Vagina (tissue), 2 donors: ENCODE results near the gene NTF3.

Source experiments
- CTCF ChIP-seq, 3 experiments: fragments of 450-650 bp in 2 of 3; fragments of 200-600 bp in 1 of 3; sonication (generic) in 1 of 3; IDR thresholded peaks; one replicate each; pipeline ENCODE4 v1.5.1; 2017 to 2019; ENCODE audit warnings: antibody characterized with exemption in 3 of 3, mild to moderate bottlenecking in 2 of 3, moderate library complexity in 2 of 3
- POLR2AphosphoS5 ChIP-seq, 2 donors: sonication (generic); formaldehyde crosslinking; IDR thresholded peaks; one replicate each; pipeline ENCODE4 v1.9.0; 2017; ENCODE audit warnings: antibody characterized with exemption in 2 of 2, mild to moderate bottlenecking in 2 of 2, low read depth in 1 of 2; ENCODE audit not compliant: insufficient read depth in 1 of 2

GRCh38 chr12:5498806-5499205, 66.9 kb downstream of the NTF3 start:
- TF ChIP-seq POLR2AphosphoS5 (IDR thresholded peaks at IDR 0.05; ENCODE audit: insufficient read depth in 1 of 2, low read depth in 1 of 2) = no peak
- TF ChIP-seq CTCF (IDR thresholded peaks at IDR 0.05) = no peak
